HS-5 (cell line): Measurements from ENCODE around the gene NUDCD3.
A peak's percentile ranks its signal among the peaks of the same experiment; 100 is the strongest.

Experiments
- DNase-seq: peaks from one replicate; pipeline ENCODE4 v3.0.0-alpha.2; 2012; ENCODE audit warnings: low read depth

Gene NUDCD3

GRCh38 chr7:44490351-44491200 lies at the start of gene NUDCD3:
TSS of gene NUDCD3 (minus strand) at chr7:44490658. CDS start at chr7:44490600, 58 bp downstream.
- peak; percentile 82 for DNase-seq

GRCh38 chr7:44539669-44540506 lies 49.4 kb upstream of the NUDCD3 start:
- DNase-seq = no peak

GRCh38 chr7:44538798-44539668 lies 48.6 kb upstream of the NUDCD3 start:
- no peak for DNase-seq

GRCh38 chr7:44538093-44538797 lies 47.8 kb upstream of the NUDCD3 start:
- DNase-seq = no peak

DNA sequence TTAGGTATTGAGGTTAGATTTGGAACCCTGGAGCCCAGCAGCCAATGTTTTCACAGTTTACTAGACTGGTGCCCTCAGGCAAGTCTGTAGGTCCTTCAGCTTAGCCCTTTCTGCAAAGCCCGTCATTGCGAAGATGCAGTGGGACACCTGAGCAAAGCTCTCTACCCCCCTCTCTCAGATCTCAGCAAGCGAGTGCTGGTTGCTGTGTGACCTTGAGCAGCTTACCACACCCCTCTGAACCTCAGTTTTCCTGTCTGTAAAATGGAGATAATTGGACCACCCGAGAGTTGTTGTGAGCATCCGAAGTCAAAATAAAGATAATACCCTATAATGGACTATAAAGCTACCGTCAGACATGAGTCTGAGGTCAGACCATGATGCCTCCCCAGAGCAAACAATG lies 47.0 kb upstream of the NUDCD3 start:
- no peak for DNase-seq

DNA sequence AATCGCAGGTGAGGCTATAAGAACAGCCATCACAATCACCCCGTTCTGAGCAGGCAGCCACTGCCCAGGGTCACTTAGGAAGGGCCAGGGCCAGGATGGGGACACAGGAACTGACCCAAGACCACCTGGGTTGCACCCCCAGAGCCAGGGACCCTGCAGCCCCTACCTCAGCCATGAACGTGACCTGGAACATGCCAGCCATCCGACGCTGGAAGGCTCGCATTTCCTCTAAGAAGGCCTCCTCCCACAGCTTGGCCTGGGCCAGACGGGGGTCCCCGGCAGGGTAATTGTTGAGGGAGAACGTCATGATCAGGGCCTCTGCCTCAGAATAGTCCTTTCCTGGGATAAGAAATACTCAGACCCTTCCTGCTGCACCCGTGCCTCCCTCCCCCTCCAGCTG lies 45.6 kb upstream of the NUDCD3 start:
- no peak for DNase-seq

GRCh38 chr7:44535348-44536064 lies 45.0 kb upstream of the NUDCD3 start:
- no peak for DNase-seq

DNA sequence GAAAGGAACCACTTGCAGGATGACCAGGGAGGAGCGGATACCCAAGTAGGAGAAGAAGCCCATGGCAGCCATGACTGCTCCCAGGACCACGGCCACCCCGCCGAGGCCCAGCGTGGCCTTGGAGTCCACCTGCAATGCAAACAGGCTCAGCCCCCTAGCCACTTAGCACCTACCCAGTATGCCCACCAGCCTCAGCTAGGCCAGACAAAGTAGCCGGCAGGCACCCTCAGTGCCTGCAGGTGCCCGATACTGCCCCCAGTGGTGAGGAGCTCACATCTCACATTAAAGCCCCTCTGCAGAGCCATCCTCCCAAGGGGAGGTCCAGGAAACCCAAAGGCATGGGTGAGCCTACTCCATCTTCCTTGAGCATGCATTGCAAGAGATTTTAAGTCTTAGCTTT lies 44.0 kb upstream of the NUDCD3 start:
- DNase-seq = no peak

GRCh38 chr7:44534087-44534486 lies 43.6 kb upstream of the NUDCD3 start:
- DNase-seq = no peak

DNA sequence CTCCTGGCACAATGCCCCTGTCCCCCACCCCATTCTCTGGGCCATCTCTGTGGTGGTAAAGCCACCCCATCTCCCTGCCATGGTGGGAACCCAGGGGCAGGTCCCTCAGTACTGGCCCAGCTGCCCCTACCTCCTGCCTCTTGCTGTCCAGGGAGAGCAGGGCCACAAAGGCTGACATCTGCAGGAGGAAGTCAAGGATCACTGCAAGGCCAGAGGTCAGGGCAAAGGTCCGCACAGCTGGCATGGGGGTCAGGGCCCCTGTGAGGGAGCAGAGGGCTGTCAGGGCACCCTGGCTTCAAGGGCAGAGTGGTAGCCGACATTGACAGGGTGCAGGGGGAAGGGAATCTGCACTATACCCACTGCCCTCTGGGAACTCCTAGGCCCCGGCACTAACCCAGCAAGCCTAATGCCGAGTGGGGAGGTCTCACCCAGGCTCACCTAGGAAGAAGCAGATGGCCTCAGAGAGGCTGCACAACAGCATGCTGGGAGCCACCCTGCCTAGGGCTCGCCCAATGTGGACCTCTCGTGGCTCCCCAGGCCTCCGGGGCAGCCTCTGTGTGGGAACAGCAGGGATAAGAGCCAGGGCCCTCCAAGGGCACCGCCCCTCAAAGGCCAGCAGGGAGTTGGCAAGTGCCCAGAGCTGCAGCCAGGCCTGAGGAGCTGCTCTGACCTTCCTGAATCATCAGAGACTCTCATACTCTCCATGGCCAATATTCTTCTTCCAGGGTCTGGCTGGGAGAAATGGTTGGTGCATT lies 43.0 kb upstream of the NUDCD3 start:
- DNase-seq = no peak

GRCh38 chr7:44531421-44532380 lies 41.2 kb upstream of the NUDCD3 start:
- DNase-seq = no peak

- DNase-seq = no peak
These were observed 40.5 kb upstream of the NUDCD3 start for GRCh38 chr7:44530990-44531389.

GRCh38 chr7:44524811-44525388 lies 34.4 kb upstream of the NUDCD3 start:
- DNase-seq = no peak

DNA sequence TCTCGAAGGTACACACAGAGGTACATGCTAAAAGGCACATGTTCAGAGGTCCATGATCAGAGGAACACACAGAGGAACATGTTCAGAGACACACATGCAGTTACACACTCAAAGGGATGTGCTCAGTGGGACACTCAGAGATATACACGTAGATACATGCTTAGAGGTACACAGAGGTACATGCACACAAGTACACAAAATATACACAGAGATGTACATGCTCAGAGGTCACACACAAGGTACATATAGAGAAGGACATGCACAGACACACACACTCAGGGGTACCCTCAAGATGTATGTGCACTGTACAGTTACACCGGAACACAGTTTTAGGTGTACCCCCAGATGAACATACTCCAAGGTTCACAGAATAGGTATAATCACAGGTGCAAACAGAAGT lies 31.9 kb upstream of the NUDCD3 start:
- no peak for DNase-seq

DNA sequence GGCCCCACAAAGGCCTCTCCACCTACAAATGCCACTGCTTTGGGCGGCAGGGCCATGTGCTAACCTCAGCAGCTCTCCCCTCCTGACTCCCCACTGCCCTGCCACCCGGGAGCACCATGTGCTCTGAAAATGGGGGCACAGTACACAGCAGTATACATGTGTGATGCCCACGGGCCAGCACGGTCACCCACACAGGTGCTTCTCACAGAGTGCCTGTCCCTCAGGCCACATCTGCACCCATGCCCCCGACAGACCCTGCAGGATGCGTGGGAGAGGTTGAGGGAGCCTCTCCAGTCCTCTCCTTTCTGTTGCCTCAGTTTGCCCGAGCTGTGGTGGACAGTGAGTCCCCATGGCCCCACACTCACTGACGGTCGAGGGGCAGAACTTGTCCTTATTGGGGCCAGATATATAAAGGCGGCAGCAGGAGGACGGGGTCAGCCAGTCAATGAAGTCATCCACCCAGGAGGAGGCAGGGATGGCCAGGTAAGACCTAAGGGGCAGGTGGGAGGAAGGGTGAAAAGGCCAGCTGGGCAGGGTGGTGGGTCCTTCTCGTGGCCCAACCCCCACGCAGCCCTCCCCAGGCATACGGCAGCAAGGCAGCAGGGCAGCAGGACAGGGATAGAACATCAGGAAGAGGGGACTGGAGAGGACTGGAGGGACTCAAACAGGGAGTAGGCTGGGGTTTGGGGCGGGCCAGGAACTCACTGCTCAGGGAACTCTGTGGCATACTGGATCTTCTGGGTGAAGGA lies 31.1 kb upstream of the NUDCD3 start:
- no peak for DNase-seq

GRCh38 chr7:44520574-44520973 lies 30.1 kb upstream of the NUDCD3 start:
- DNase-seq = no peak

GRCh38 chr7:44519546-44519945 lies 29.1 kb upstream of the NUDCD3 start:
- DNase-seq = no peak

- no peak for DNase-seq
These were observed 28.3 kb upstream of the NUDCD3 start for GRCh38 chr7:44518761-44519160.
